ENCODE results near the gene MACO1. TPM values are rescaled to one million over a fixed set of nuclear protein-coding genes. Genes with fewer than 3 reads are reported as not detected.

Gene MACO1
- total and polyA plus RNA-seq, 2 of the 13 experiments (the other 11 are each of a cell fraction or from before 2014, with no cell fraction given) = 9.7 to 17.0 TPM

DNA sequence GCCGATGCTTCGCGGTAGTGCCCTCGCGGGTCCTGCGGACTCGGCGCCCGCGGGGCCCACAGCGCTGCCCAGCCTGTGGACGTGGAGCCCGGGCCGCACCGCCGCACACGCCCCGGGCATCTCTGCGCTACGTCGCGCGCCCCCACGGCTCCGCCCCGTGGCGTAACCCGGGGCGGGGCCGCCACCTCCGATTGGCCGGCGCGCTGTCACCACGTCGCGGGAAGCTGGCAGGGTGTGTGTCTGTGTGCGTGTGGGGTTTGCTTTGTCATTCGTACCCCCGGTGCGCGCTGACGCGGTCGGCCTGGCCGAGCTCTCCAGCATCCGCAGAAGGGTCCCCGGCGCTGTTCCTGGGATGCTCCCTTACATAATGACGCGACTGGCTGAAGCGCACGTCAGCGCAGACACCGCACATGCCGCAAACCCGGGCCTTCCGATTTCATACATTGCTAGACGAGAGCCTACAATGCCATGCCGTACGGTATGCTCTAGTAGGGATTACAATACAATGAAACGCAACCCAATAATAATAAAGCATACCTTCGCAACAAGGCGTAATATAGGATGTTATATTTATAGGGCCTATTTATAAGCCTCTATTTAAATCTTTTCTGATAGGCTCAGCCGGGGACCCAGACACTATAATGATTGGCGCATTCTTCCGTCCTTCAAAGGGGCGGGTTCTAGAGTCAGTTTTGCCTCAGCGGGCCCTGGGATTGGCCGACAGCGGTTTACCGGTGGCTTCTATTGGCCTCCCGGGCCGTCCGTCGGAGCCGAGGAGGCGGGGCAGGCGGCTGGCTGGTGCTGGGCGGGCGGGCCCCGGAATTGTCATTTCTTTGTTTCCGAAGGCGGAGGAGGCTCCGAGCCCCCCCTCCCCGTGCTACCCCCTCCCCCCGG is at the start of gene MACO1 (continued):
- TF ChIP-seq, protein P1, sequence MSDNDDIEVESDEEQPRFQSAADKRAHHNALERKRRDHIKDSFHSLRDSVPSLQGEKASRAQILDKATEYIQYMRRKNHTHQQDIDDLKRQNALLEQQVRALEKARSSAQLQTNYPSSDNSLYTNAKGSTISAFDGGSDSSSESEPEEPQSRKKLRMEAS (IDR thresholded peaks at IDR 0.05) = peak; percentile 85
- TF ChIP-seq SPEN (CRISPR knock-in tag; IDR thresholded peaks at IDR 0.05; ENCODE audit: low read depth) (peak; percentile 61; the same call in 1 of the 2 replicates), ZNF10 (CRISPR knock-in tag; IDR thresholded peaks at IDR 0.05; ENCODE audit: borderline replicate concordance, low read depth) (no peak), ZFY (CRISPR knock-in tag; IDR thresholded peaks at IDR 0.05) (peak; percentile 71), ARNTL (CRISPR knock-in tag; IDR thresholded peaks at IDR 0.05) (peak; percentile 76), EP300 (IDR thresholded peaks at IDR 0.05; ENCODE audit: low read depth in 2 of 2, low read length in 2 of 2) (no peak), EP300 (CRISPR knock-in tag; IDR thresholded peaks at IDR 0.05; ENCODE audit: borderline replicate concordance) (0 out of 2 replicates have a peak, but pooled peaks have one; percentile 39), SIN3A (IDR thresholded peaks at IDR 0.05; ENCODE audit: borderline replicate concordance, low read depth, low read length) (0 out of 2 replicates have a peak, but pooled peaks have one; percentile 88), SRY (CRISPR knock-in tag; IDR thresholded peaks at IDR 0.05) (peak; percentile 43; the same call in 1 of the 2 replicates), ZSCAN31 (CRISPR knock-in tag; IDR thresholded peaks at IDR 0.05; ENCODE audit: low read depth) (0 out of 2 replicates have a peak, but pooled peaks have one; percentile 18), NFE2 (CRISPR knock-in tag; IDR thresholded peaks at IDR 0.05) (0 out of 2 replicates have a peak, but pooled peaks have one; percentile 27), EED (CRISPR knock-in tag; IDR thresholded peaks at IDR 0.05) (peak; percentile 4; the same call in 1 of the 2 replicates), NRL (CRISPR knock-in tag; IDR thresholded peaks at IDR 0.05; ENCODE audit: borderline replicate concordance) (peak; percentile 40; the same call in 1 of the 2 replicates), RXRA (CRISPR knock-in tag; IDR thresholded peaks at IDR 0.05) (no peak; the same call in 1 of the 2 replicates), TSC22D2 (CRISPR knock-in tag; IDR thresholded peaks at IDR 0.05; ENCODE audit: borderline replicate concordance) (0 out of 2 replicates have a peak, but pooled peaks have one; percentile 35), ZNF607 (CRISPR knock-in tag; IDR thresholded peaks at IDR 0.05; ENCODE audit: borderline replicate concordance) (peak; percentile 60; the same call in 1 of the 2 replicates), CREM (IDR thresholded peaks at IDR 0.05) (peak; percentile 51; the same call in 1 of the 2 replicates), CREM (CRISPR knock-in tag; IDR thresholded peaks at IDR 0.05) (no peak)
- TF ChIP-seq, protein P2, sequence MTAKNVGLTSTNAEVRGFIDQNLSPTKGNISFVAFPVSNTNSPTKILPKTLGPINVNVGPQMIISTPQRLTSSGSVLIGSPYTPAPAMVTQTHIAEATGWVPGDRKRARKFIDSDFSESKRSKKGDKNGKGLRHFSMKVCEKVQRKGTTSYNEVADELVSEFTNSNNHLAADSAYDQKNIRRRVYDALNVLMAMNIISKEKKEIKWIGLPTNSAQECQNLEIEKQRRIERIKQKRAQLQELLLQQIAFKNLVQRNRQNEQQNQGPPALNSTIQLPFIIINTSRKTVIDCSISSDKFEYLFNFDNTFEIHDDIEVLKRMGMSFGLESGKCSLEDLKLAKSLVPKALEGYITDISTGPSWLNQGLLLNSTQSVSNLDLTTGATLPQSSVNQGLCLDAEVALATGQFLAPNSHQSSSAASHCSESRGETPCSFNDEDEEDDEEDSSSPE (CRISPR knock-in tag; IDR thresholded peaks at IDR 0.05) = peak; percentile 53
- TF ChIP-seq, protein P3, sequence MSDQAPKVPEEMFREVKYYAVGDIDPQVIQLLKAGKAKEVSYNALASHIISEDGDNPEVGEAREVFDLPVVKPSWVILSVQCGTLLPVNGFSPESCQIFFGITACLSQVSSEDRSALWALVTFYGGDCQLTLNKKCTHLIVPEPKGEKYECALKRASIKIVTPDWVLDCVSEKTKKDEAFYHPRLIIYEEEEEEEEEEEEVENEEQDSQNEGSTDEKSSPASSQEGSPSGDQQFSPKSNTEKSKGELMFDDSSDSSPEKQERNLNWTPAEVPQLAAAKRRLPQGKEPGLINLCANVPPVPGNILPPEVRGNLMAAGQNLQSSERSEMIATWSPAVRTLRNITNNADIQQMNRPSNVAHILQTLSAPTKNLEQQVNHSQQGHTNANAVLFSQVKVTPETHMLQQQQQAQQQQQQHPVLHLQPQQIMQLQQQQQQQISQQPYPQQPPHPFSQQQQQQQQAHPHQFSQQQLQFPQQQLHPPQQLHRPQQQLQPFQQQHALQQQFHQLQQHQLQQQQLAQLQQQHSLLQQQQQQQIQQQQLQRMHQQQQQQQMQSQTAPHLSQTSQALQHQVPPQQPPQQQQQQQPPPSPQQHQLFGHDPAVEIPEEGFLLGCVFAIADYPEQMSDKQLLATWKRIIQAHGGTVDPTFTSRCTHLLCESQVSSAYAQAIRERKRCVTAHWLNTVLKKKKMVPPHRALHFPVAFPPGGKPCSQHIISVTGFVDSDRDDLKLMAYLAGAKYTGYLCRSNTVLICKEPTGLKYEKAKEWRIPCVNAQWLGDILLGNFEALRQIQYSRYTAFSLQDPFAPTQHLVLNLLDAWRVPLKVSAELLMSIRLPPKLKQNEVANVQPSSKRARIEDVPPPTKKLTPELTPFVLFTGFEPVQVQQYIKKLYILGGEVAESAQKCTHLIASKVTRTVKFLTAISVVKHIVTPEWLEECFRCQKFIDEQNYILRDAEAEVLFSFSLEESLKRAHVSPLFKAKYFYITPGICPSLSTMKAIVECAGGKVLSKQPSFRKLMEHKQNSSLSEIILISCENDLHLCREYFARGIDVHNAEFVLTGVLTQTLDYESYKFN (CRISPR knock-in tag; conservative IDR thresholded peaks at IDR 0.05) = 0 out of 2 replicates have a peak, but pooled peaks have one; percentile 29
- TF ChIP-seq, protein P4, sequence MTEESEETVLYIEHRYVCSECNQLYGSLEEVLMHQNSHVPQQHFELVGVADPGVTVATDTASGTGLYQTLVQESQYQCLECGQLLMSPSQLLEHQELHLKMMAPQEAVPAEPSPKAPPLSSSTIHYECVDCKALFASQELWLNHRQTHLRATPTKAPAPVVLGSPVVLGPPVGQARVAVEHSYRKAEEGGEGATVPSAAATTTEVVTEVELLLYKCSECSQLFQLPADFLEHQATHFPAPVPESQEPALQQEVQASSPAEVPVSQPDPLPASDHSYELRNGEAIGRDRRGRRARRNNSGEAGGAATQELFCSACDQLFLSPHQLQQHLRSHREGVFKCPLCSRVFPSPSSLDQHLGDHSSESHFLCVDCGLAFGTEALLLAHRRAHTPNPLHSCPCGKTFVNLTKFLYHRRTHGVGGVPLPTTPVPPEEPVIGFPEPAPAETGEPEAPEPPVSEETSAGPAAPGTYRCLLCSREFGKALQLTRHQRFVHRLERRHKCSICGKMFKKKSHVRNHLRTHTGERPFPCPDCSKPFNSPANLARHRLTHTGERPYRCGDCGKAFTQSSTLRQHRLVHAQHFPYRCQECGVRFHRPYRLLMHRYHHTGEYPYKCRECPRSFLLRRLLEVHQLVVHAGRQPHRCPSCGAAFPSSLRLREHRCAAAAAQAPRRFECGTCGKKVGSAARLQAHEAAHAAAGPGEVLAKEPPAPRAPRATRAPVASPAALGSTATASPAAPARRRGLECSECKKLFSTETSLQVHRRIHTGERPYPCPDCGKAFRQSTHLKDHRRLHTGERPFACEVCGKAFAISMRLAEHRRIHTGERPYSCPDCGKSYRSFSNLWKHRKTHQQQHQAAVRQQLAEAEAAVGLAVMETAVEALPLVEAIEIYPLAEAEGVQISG (CRISPR knock-in tag; IDR thresholded peaks at IDR 0.05) = 0 out of 2 replicates have a peak, but pooled peaks have one; percentile 55

Data from HepG2 (cell line).